Parathyroid adenoma (tissue), 2 donors: ENCODE results near the gene WDSUB1.

Experiments used
- H2AFZ ChIP-seq: fragments of 300-600 bp; sonication (generic); one replicate; pipeline ENCODE4 v1.7.0; 2017; ENCODE audit warnings: antibody characterized with exemption, mild to moderate bottlenecking
- H3K27ac ChIP-seq: fragments of 300-600 bp; sonication (generic); one replicate; pipeline ENCODE4 v1.7.0; 2017
- H3K27me3 ChIP-seq: fragments of 300-600 bp; sonication (generic); one replicate; pipeline ENCODE4 v1.7.0; 2017; ENCODE audit warnings: low read length; ENCODE audit not compliant: control insufficient read depth, insufficient read depth
- H3K36me3 ChIP-seq: fragments of 300-600 bp; sonication (generic); one replicate; pipeline ENCODE4 v1.7.0; 2017; ENCODE audit warnings: low read length; ENCODE audit not compliant: control insufficient read depth, insufficient read depth
- H3K4me1 ChIP-seq: fragments of 300-600 bp; sonication (generic); one replicate; pipeline ENCODE4 v1.7.0; 2017; ENCODE audit warnings: control low read depth
- H3K4me2 ChIP-seq: fragments of 300-600 bp; sonication (generic); one replicate; pipeline ENCODE4 v1.7.0; 2017; ENCODE audit warnings: low read length
- H3K4me3 ChIP-seq: fragments of 300-600 bp; sonication (generic); one replicate; pipeline ENCODE4 v1.7.0; 2017; ENCODE audit warnings: low read depth, low read length
- H3K79me2 ChIP-seq: fragments of 300-600 bp; sonication (generic); one replicate; pipeline ENCODE4 v1.7.0; 2017; ENCODE audit warnings: control low read depth
- H3K9ac ChIP-seq: fragments of 300-600 bp; sonication (generic); one replicate; pipeline ENCODE4 v1.7.0; 2017; ENCODE audit warnings: mild to moderate bottlenecking
- H3K9me3 ChIP-seq: fragments of 300-600 bp; sonication (generic); one replicate; pipeline ENCODE4 v1.7.0; 2017; ENCODE audit warnings: low read length; ENCODE audit not compliant: control insufficient read depth
- TF ChIP-seq, protein P1 (sequence below): fragments of 300-600 bp; sonication (generic); IDR thresholded peaks from one replicate; pipeline ENCODE4 v1.7.0; 2017; ENCODE audit warnings: antibody characterized with exemption, mild to moderate bottlenecking
- donor health status: primary hyperparathyroidism.

WDSUB1 gene

DNA sequence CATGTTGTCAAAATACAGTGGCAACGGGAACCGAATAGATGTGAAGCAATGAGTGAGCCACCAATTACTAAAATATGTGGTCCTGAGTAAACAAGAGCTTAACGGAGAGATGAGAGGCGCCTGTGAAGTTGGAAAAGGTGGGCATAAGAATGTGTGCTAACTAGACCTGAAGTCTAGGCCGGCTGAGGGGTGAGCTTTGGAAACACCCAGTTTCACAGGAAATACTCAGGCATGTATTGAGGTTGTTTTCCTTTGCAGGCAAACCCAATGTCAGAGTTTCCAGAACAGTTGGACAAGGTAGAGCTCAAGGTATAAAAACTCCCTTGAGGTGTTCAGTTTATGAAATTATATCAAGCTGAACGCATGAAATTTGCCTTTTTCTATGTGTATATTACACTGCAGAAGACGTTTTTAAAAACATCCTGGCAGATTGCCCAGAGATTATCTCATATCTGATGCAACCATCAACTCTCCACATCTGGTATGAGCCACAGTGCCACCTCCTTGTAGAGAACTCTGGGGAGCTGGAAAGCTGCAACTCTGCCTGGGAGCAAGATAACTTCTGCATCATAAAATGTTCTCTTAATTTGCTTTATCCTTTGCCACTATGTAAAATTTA is 3.9 kb upstream of the WDSUB1 start:
- H3K4me2 ChIP-seq: no peak overlapping the region
- H3K36me3 ChIP-seq: no peaks in the 10 kb centered on the region
- H2AFZ ChIP-seq: no peak overlapping the region
- H3K79me2 ChIP-seq: no peaks in the 10 kb centered on the region
- TF ChIP-seq, protein P1, sequence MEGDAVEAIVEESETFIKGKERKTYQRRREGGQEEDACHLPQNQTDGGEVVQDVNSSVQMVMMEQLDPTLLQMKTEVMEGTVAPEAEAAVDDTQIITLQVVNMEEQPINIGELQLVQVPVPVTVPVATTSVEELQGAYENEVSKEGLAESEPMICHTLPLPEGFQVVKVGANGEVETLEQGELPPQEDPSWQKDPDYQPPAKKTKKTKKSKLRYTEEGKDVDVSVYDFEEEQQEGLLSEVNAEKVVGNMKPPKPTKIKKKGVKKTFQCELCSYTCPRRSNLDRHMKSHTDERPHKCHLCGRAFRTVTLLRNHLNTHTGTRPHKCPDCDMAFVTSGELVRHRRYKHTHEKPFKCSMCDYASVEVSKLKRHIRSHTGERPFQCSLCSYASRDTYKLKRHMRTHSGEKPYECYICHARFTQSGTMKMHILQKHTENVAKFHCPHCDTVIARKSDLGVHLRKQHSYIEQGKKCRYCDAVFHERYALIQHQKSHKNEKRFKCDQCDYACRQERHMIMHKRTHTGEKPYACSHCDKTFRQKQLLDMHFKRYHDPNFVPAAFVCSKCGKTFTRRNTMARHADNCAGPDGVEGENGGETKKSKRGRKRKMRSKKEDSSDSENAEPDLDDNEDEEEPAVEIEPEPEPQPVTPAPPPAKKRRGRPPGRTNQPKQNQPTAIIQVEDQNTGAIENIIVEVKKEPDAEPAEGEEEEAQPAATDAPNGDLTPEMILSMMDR: no peak
- no peak overlapping the region for H3K4me3 ChIP-seq
- H3K4me1 ChIP-seq: no peaks in the 10 kb centered on the region
- H3K9me3 ChIP-seq: no peaks in the 10 kb centered on the region
- H3K27ac ChIP-seq: no peak overlapping the region
- no peak overlapping the region for H3K9ac ChIP-seq
- no peaks in the 10 kb centered on the region for H3K27me3 ChIP-seq

DNA sequence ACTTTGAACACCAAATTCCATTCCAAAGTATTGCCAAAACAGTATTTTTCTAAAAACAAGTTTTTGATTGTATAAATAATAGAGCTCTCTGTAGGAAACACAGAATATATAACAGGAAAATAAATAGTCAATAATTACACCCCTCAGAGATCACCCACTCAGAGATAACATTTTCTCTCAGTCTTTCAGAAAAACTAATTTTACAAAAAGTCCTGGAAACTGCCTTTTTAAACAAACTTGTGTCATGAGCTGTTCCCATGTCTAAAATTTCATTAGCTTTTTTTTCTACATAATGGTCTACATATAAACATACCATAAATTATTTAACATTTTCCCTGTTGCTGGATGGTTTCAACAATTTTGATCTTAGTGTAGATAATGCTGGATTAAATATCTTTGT is 1.2 kb upstream of the WDSUB1 start:
- no peaks in the 10 kb centered on the region for H3K36me3 ChIP-seq
- no peaks in the 10 kb centered on the region for H3K4me1 ChIP-seq
- no peak overlapping the region for H3K27ac ChIP-seq
- TF ChIP-seq, protein P1: no peak
- H2AFZ ChIP-seq: peak overlapping the region; percentile 2
- no peaks in the 10 kb centered on the region for H3K27me3 ChIP-seq
- H3K79me2 ChIP-seq: no peaks in the 10 kb centered on the region
- H3K4me3 ChIP-seq: no peak overlapping the region
- no peak overlapping the region for H3K9ac ChIP-seq
- H3K9me3 ChIP-seq: no peaks in the 10 kb centered on the region
- H3K4me2 ChIP-seq: peak overlapping the region; percentile 90

DNA sequence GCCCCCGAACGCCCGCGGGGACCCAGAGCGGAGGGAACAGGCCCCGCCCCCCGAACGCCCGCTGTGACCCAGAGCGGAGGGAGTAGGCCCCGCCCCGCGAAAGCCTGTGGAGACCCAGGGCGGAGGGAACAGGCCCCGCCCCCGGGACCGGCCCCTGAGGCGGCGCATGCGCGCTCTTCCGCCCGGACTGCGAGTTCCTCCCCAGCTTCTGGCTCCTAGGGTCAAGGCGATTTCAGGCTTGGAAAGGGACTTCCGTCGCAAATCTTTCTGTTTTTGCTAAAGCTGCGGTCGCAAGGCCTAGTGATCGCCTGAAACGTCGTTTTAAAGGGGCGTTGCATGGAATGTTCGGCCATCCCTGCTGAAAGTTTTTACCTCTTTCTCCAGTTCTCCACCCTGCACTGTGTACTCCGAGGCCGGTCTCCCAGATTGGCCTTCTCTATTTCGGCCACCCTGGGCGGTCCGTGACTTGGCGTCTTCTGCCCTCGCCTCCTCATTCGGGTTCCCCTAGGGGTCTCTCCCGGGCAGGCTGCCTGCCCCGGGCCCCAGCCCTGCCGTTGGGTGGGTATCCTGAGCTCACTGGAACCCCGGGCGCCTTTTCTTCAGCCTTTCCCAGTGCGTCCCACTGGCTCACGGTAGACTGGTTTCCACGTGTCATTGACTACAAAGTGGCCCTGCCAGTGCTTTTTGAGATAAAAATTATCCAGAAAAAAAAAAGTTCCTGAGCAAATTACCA is 372 bp upstream of the WDSUB1 start:
- peak overlapping the region; percentile 55 for H3K9ac ChIP-seq
- TF ChIP-seq, protein P1: no peak

DNA sequence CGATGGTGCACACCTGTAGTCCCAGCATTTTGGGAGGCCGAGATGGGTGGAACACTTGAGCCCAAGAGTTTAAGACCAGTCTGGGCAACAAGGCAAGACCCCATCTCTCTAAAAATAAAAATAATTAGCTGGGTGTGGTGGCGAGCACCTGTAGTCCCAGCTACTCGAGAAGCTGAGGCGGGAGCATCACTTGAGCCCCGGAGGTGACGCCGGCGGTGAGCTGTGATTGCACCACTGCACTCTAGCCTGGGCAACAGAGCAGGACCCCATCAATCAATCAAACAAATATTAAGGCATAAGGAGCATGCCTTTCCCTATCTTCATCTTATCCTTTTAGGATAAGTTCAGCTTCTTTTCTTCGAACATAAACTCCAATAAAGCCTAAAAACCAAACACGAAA is 1.1 kb downstream of the WDSUB1 start:
- peak overlapping the region; percentile 87 for H3K27ac ChIP-seq
- H3K4me1 ChIP-seq: no peaks in the 10 kb centered on the region

More for the DNA sequence above, 372 bp upstream of the WDSUB1 start:
- no peaks in the 10 kb centered on the region for H3K36me3 ChIP-seq
- peak overlapping the region; percentile 96 for H2AFZ ChIP-seq
- H3K9me3 ChIP-seq: no peaks in the 10 kb centered on the region
- H3K79me2 ChIP-seq: no peaks in the 10 kb centered on the region
- peak overlapping the region; percentile 75 for H3K4me3 ChIP-seq
- H3K27ac ChIP-seq: peak overlapping the region; percentile 87
- H3K4me2 ChIP-seq: peak overlapping the region; percentile 90
- H3K4me1 ChIP-seq: no peaks in the 10 kb centered on the region
- no peaks in the 10 kb centered on the region for H3K27me3 ChIP-seq

More for the DNA sequence above, 1.1 kb downstream of the WDSUB1 start:
- Histone ChIP-seq H3K27me3 (no peaks in the 10 kb centered on the region), H3K79me2 (no peaks in the 10 kb centered on the region), H3K4me2 (peak overlapping the region; percentile 85), H3K9ac (no peak overlapping the region), H3K36me3 (no peaks in the 10 kb centered on the region), H3K9me3 (no peaks in the 10 kb centered on the region), H3K4me3 (peak overlapping the region; percentile 75), H2AFZ (peak overlapping the region; percentile 96)
- TF ChIP-seq, protein P1: no peak
